Keratinocyte (primary cell): ENCODE results near the gene VPS13C.

ENCODE experiments used
- CTCF ChIP-seq, 3 experiments: IDR thresholded peaks in 1 of 3; conservative IDR thresholded peaks in 1 of 3; optimal IDR thresholded peaks in 1 of 3; 2 replicates in 2 of 3; 3 replicates in 1 of 3; pipeline versions ENCODE3 to v1.5.1; 2011; ENCODE audit warnings: low read length in 3 of 3, mild to moderate bottlenecking in 3 of 3, moderate library complexity in 2 of 3, control low read depth in 1 of 3, inconsistent platforms in 1 of 3; ENCODE audit not compliant: insufficient read depth in 2 of 3; ENCODE audit errors: extremely low read depth in 1 of 3
- EZH2 ChIP-seq: IDR thresholded peaks from one replicate; pipeline ENCODE4 v1.6.1; 2012; ENCODE audit warnings: inconsistent platforms, mild to moderate bottlenecking, low read length, moderate library complexity

- TF ChIP-seq CTCF (optimal IDR thresholded peaks at IDR 0.05 in 1 of 3, IDR thresholded peaks at IDR 0.05 in 1 of 3, conservative IDR thresholded peaks at IDR 0.05 in 1 of 3; ENCODE audit: extremely low read depth in 1 of 3, insufficient read depth in 2 of 3, low read length in 3 of 3) (no peak), EZH2 (no peak)
Measured at GRCh38 chr15:61879219-61879618, 181.0 kb downstream of the VPS13C start.
